Measurements from ENCODE around the gene CYP24A1.

The CYP24A1 gene

GRCh38 chr20:54173653-54174456, at the start of gene CYP24A1:
TSS of gene CYP24A1 (minus strand) at chr20:54173986. CDS start at chr20:54173579, 407 bp downstream.
- no peak for DNase-seq
- in situ Hi-C loops (cut with MboI; ENCODE audit: low pct_unique_long_range_greater_than_20kb, low sequenced_read_pairs): no loop called here

- no peak for DNase-seq
- in situ Hi-C loops (cut with MboI; ENCODE audit: low pct_unique_long_range_greater_than_20kb, low sequenced_read_pairs): loop anchor here (25.0 kb wide), 1 partner anchor 414 kb away; no protein-coding TSS in a partner anchor
Measured at GRCh38 chr20:54223285-54223684, 49.5 kb upstream of the CYP24A1 start.

GRCh38 chr20:54221996-54222890, 48.5 kb upstream of the CYP24A1 start:
- in situ Hi-C loops (cut with MboI; ENCODE audit: low pct_unique_long_range_greater_than_20kb, low sequenced_read_pairs): loop anchor here (25.0 kb wide), 1 partner anchor 415 kb away; no protein-coding TSS in a partner anchor

GRCh38 chr20:54221353-54221752, 47.6 kb upstream of the CYP24A1 start:
- no peak for DNase-seq
- in situ Hi-C loops (cut with MboI; ENCODE audit: low pct_unique_long_range_greater_than_20kb, low sequenced_read_pairs): loop anchor here (25.0 kb wide), 1 partner anchor 416 kb away; no protein-coding TSS in a partner anchor

More at GRCh38 chr20:54221996-54222890, 48.5 kb upstream of the CYP24A1 start:
- DNase-seq: no peak

GRCh38 chr20:54220722-54221121, 46.9 kb upstream of the CYP24A1 start:
- no peak for DNase-seq
- in situ Hi-C loops (cut with MboI; ENCODE audit: low pct_unique_long_range_greater_than_20kb, low sequenced_read_pairs): loop anchor here (25.0 kb wide), 1 partner anchor 417 kb away; no protein-coding TSS in a partner anchor

- DNase-seq: no peak
- in situ Hi-C loops (cut with MboI; ENCODE audit: low pct_unique_long_range_greater_than_20kb, low sequenced_read_pairs): loop anchor here (25.0 kb wide), 1 partner anchor 417 kb away; no protein-coding TSS in a partner anchor
Measured at GRCh38 chr20:54219751-54220426, 46.1 kb upstream of the CYP24A1 start.

GRCh38 chr20:54218470-54218869, 44.7 kb upstream of the CYP24A1 start:
- DNase-seq: no peak
- in situ Hi-C loops (cut with MboI; ENCODE audit: low pct_unique_long_range_greater_than_20kb, low sequenced_read_pairs): loop anchor here (25.0 kb wide), 1 partner anchor 419 kb away; no protein-coding TSS in a partner anchor

- DNase-seq: no peak
- in situ Hi-C loops (cut with MboI; ENCODE audit: low pct_unique_long_range_greater_than_20kb, low sequenced_read_pairs): loop anchor here (25.0 kb wide), 1 partner anchor 420 kb away; no protein-coding TSS in a partner anchor
Measured at GRCh38 chr20:54217762-54218161, 44.0 kb upstream of the CYP24A1 start.

- in situ Hi-C loops (cut with MboI; ENCODE audit: low pct_unique_long_range_greater_than_20kb, low sequenced_read_pairs): loop anchor here (25.0 kb wide), 1 partner anchor 422 kb away; no protein-coding TSS in a partner anchor
- DNase-seq: no peak
Measured at GRCh38 chr20:54215157-54215789, 41.5 kb upstream of the CYP24A1 start.

- in situ Hi-C loops (cut with MboI; ENCODE audit: low pct_unique_long_range_greater_than_20kb, low sequenced_read_pairs): loop anchor here (25.0 kb wide), 1 partner anchor 423 kb away; no protein-coding TSS in a partner anchor
- no peak for DNase-seq
Measured at GRCh38 chr20:54214566-54214965, 40.8 kb upstream of the CYP24A1 start.

- in situ Hi-C loops (cut with MboI; ENCODE audit: low pct_unique_long_range_greater_than_20kb, low sequenced_read_pairs): loop anchor here (25.0 kb wide), 1 partner anchor 424 kb away; no protein-coding TSS in a partner anchor
- DNase-seq: no peak
Measured at GRCh38 chr20:54212871-54213270, 39.1 kb upstream of the CYP24A1 start.

GRCh38 chr20:54212226-54212625, 38.4 kb upstream of the CYP24A1 start:
- no peak for DNase-seq
- in situ Hi-C loops (cut with MboI; ENCODE audit: low pct_unique_long_range_greater_than_20kb, low sequenced_read_pairs): loop anchor here (25.0 kb wide), 1 partner anchor 425 kb away; no protein-coding TSS in a partner anchor

GRCh38 chr20:54209216-54209813, 35.5 kb upstream of the CYP24A1 start:
- in situ Hi-C loops (cut with MboI; ENCODE audit: low pct_unique_long_range_greater_than_20kb, low sequenced_read_pairs): loop anchor here (10.0 to 25.0 kb wide), 2 partner anchors 105 to 428 kb away; no protein-coding TSS in a partner anchor
- DNase-seq: no peak

GRCh38 chr20:54208548-54209176, 34.9 kb upstream of the CYP24A1 start:
- DNase-seq: peak; percentile 48
- in situ Hi-C loops (cut with MboI; ENCODE audit: low pct_unique_long_range_greater_than_20kb, low sequenced_read_pairs): loop anchor here (10.0 to 25.0 kb wide), 2 partner anchors 104 to 429 kb away; no protein-coding TSS in a partner anchor

GRCh38 chr20:54207743-54208547, 34.2 kb upstream of the CYP24A1 start, which contains the start of gene PFDN4:
TSS of gene PFDN4 (plus strand) at chr20:54208087. CDS start at chr20:54208101, 14 bp downstream.
- in situ Hi-C loops (cut with MboI; ENCODE audit: low pct_unique_long_range_greater_than_20kb, low sequenced_read_pairs): loop anchor here (10.0 to 25.0 kb wide), 2 partner anchors 103 to 429 kb away; no protein-coding TSS in a partner anchor

GRCh38 chr20:54207053-54207742, 33.4 kb upstream of the CYP24A1 start:
- DNase-seq: no peak
- in situ Hi-C loops (cut with MboI; ENCODE audit: low pct_unique_long_range_greater_than_20kb, low sequenced_read_pairs): loop anchor here (10.0 to 25.0 kb wide), 2 partner anchors 102 to 430 kb away; no protein-coding TSS in a partner anchor

More at GRCh38 chr20:54207743-54208547, 34.2 kb upstream of the CYP24A1 start, which contains the start of gene PFDN4:
- peak; percentile 90 for DNase-seq
